Measurements from ENCODE around the gene CHKA. TPM values are rescaled to one million over a fixed set of nuclear protein-coding genes. Genes with fewer than 3 reads are reported as not detected.

Gene CHKA
- total and polyA plus RNA-seq, 2 of the 8 experiments (the other 6 are each of a cell fraction or from before 2014, with no cell fraction given), result 61.2 to 86.6 TPM

DNA sequence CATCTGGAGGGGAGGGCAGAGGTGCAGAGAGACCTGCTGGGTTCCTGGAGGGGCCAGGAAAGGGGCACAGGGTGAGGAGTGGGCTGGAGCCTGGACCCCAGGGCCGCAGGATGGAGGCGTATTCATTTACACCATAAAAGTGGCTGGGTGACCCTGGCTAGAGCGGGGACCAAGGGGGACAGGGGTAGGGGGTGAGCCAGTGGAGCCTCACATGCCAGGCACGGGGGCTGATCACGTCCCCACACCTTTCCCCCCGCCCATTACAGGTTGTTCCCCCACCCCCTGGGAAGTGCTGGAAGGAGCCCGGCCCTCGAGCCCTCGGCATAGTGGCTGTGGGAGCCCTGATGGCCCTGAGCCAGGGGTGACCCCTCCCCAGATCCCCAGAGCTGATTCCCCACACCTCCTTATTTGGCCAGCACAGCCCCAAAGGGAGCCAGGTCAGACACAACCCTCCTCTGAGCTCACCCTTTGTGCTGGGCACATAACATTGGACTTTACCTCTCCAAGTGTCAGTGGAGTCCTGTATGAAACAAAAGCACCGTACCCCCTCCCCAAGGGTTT, 81.6 kb downstream of the CHKA start:
- no peak overlapping the region for H3K56ac ChIP-seq (replicated peaks; ENCODE audit: insufficient read length, low read depth, low read length)
- no peak overlapping the region for H4K91ac ChIP-seq (replicated peaks; ENCODE audit: insufficient read length, low read length)
- H2BK15ac ChIP-seq (ENCODE audit: low read length), result peak overlapping the region; percentile 53; the same call in 1 of the 2 replicates
- no peak overlapping the region for H3K14ac ChIP-seq (ENCODE audit: insufficient read length)
- H3K4me1 ChIP-seq (replicated peaks in 1 of 4; ENCODE audit: control insufficient read depth in 3 of 4, insufficient read depth in 4 of 4, low read length in 3 of 4), result peaks cover 4 to 27% (median 20%) of the 10 kb centered on the region in 4 experiments
- H4K5ac ChIP-seq (ENCODE audit: insufficient read length, low read depth, low read length), result no peak overlapping the region
- ChIA-PET CTCF (ENCODE audit: partially characterized antibody) (interaction anchor here (0.5 to 2.3 kb wide), 6 partner anchors 11 to 218 kb away, joined by 3 to 6 read pairs (median 4); no protein-coding TSS in a partner anchor), POLR2A (ENCODE audit: partially characterized antibody) (interaction anchor here (0.6 to 16.6 kb wide), 6 partner anchors 7 to 173 kb away, joined by 3 to 183 read pairs (median 5); partner anchors contain the start of gene NDUFS8)
- no peak overlapping the region for H4K8ac ChIP-seq (ENCODE audit: extremely low read depth, insufficient read depth, low read length)
- no peaks in the 10 kb centered on the region for H3K79me2 ChIP-seq (ENCODE audit: control insufficient read depth in 1 of 2, insufficient read depth in 2 of 2, low read length in 2 of 2)
- H3K18ac ChIP-seq (ENCODE audit: extremely low read depth, low read length), result no peak overlapping the region
- 63% methylated on average over 6 of the region's 10 CpGs; no CpG with 5 or more reads in 1 of the 2 experiments for WGBS, 2 experiments (ENCODE audit: extremely low coverage in 1 of 2, insufficient coverage in 1 of 2, insufficient read length in 1 of 2, insufficient replicate concordance in 2 of 2, low coverage in 1 of 2, low lambda C conversion rate in 2 of 2, missing lambda C conversion rate in 1 of 2)
- H2BK120ac ChIP-seq (replicated peaks; ENCODE audit: low read depth, low read length), result no peak overlapping the region
- H3K36me3 ChIP-seq (ENCODE audit: control insufficient read depth in 2 of 4, insufficient read depth in 4 of 4, low read length in 3 of 4), result no peaks in the 10 kb centered on the region
- H2BK12ac ChIP-seq (ENCODE audit: low read depth, low read length), result peak overlapping the region; percentile 90; the same call in 1 of the 2 replicates
- H3K9me3 ChIP-seq (ENCODE audit: insufficient read depth in 2 of 2, low read depth in 1 of 2, low read length in 1 of 2), result no peaks in the 10 kb centered on the region
- no peak for TF ChIP-seq RXRA (IDR thresholded peaks at IDR 0.05; ENCODE audit: insufficient read depth, low read depth, low read length)
- TF ChIP-seq SRF (IDR thresholded peaks at IDR 0.05; ENCODE audit: low read depth, low read length), result peak; percentile 69
- TF ChIP-seq SIN3A (conservative IDR thresholded peaks at IDR 0.05 in 1 of 2, IDR thresholded peaks at IDR 0.05 in 1 of 2; ENCODE audit: low read depth in 1 of 2, low read length in 2 of 2), result no peak
- H2BK20ac ChIP-seq (ENCODE audit: low read length), result peak overlapping the region; percentile 72; the same call in 1 of the 2 replicates
- no peaks in the 10 kb centered on the region for H3K79me1 ChIP-seq (ENCODE audit: low read depth, low read length)
- no peak overlapping the region for H2AFZ ChIP-seq (ENCODE audit: low read length)
- no peaks in the 10 kb centered on the region for H3K27me3 ChIP-seq (replicated peaks in 1 of 4; ENCODE audit: control insufficient read depth in 3 of 4, extremely low read depth in 1 of 4, insufficient read depth in 3 of 4, low read length in 3 of 4)
- H3K4ac ChIP-seq (replicated peaks; ENCODE audit: insufficient read length, low read depth, low read length), result no peak overlapping the region
- H3K23me2 ChIP-seq (ENCODE audit: low read depth, low read length), result no peaks in the 10 kb centered on the region; the same call in 1 of the 2 replicates
- H2AK5ac ChIP-seq (ENCODE audit: low read depth, low read length), result no peak overlapping the region; the same call in 1 of the 2 replicates
- H3K23ac ChIP-seq (ENCODE audit: insufficient read length), result no peak overlapping the region
- peak overlapping the region in 1 of 4 experiments; percentile 66; a peak in 2 of 8 replicates for H3K4me3 ChIP-seq (ENCODE audit: extremely low read depth in 1 of 4, insufficient read depth in 2 of 4, low read depth in 3 of 4, low read length in 4 of 4)
- no peak for FAIRE-seq
- 0 out of 2 replicates have a peak overlapping the region, but pooled peaks have one; percentile 24 for H3K27ac ChIP-seq (ENCODE audit: low read depth, low read length)
- DNase-seq (ENCODE audit: low read depth in 1 of 2, low spot score in 2 of 2), result peak in 1 of 2 experiments; percentile 53
- peaks cover 0 to 4% of the 10 kb centered on the region in 2 experiments for H4K20me1 ChIP-seq (replicated peaks in 1 of 2; ENCODE audit: control insufficient read depth in 1 of 2, insufficient read depth in 2 of 2, low read length in 2 of 2)
- H2BK5ac ChIP-seq (ENCODE audit: low read depth, low read length), result peak overlapping the region; percentile 88
- no peak overlapping the region for H3K9ac ChIP-seq (replicated peaks in 1 of 4; ENCODE audit: extremely low read depth in 1 of 4, low read depth in 3 of 4, low read length in 3 of 4)
- H3K4me2 ChIP-seq (ENCODE audit: insufficient read depth in 1 of 2, low read depth in 2 of 2, low read length in 2 of 2), result peak overlapping the region; percentile 26 to 77; a peak in 3 of 4 replicates

Data from H1 (cell line).